K562 (cell line): Measurements from ENCODE around the gene HSPB6. TPM values are rescaled to one million over a fixed set of nuclear protein-coding genes. Genes with fewer than 3 reads are reported as not detected.

Source experiments
- ARHGAP35 ChIP-seq: fragments of 450-650 bp; IDR thresholded peaks from 2 replicates; pipeline ENCODE4 v1.6.1; 2018; ENCODE audit not compliant: partially characterized antibody
- CAMTA2 ChIP-seq: fragments of 250-450 bp; sonication (Bioruptor Pico); conservative IDR thresholded peaks from 2 replicates; pipeline ENCODE4 v1.5.1; 2022
- CHD4 ChIP-seq: fragments of 200-600 bp; sonication (generic); IDR thresholded peaks from 3 replicates; pipeline ENCODE4 v1.6.1; 2012; ENCODE audit warnings: low read depth, mild to moderate bottlenecking, mixed read lengths, low read length, inconsistent platforms; ENCODE audit not compliant: insufficient read depth, insufficient replicate concordance, poor library complexity, severe bottlenecking
- CREB3 ChIP-seq: fragments of 450-650 bp; conservative IDR thresholded peaks from 2 replicates; pipeline ENCODE4 v1.6.1; 2016; ENCODE audit warnings: missing genetic modification characterization, low read depth, mild to moderate bottlenecking, missing compliant biosample characterization, moderate library complexity
- CREB5 ChIP-seq: fragments of 250-450 bp; sonication (Bioruptor Pico); IDR thresholded peaks from 2 replicates; pipeline ENCODE4 v1.5.0; 2020; ENCODE audit warnings: mild to moderate bottlenecking
- FOXM1 ChIP-seq, 2 experiments: fragments of 450-650 bp in 1 of 2; sonication (generic) in 1 of 2; formaldehyde crosslinking in 1 of 2; IDR thresholded peaks; 2 replicates each; pipeline versions ENCODE4 v1.6.1 to v1.9.0; 2017 to 2022; ENCODE audit warnings: low read depth in 2 of 2, mild to moderate bottlenecking in 2 of 2, missing genetic modification reagents in 1 of 2, moderate library complexity in 1 of 2
- GABPA ChIP-seq: fragments of 200-800 bp; sonication (Bioruptor generic); conservative IDR thresholded peaks from 2 replicates; pipeline ENCODE4 v1.6.1; 2016; ENCODE audit warnings: low read depth, missing genetic modification characterization, missing compliant biosample characterization
- HDAC2 ChIP-seq: fragments of 450-650 bp; IDR thresholded peaks from 2 replicates; pipeline ENCODE4 v1.6.1; 2016; ENCODE audit warnings: mild to moderate bottlenecking
- MAX ChIP-seq: sonication (generic); formaldehyde crosslinking; IDR thresholded peaks from 2 replicates; pipeline ENCODE4 v1.9.0; 2022; ENCODE audit warnings: mild to moderate bottlenecking, missing genetic modification reagents
- NRF1 ChIP-seq, 2 experiments: fragments of 450-650 bp; IDR thresholded peaks in 1 of 2; conservative IDR thresholded peaks in 1 of 2; 2 replicates each; pipeline ENCODE4 v1.6.1; 2014; ENCODE audit warnings: mild to moderate bottlenecking in 2 of 2
- RAD21 ChIP-seq, 2 experiments: fragments of 250-450 bp in 1 of 2; fragments of 450-650 bp in 1 of 2; sonication (Bioruptor Pico) in 1 of 2; formaldehyde crosslinking in 1 of 2; IDR thresholded peaks in 1 of 2; conservative IDR thresholded peaks in 1 of 2; 2 replicates each; pipeline versions ENCODE4 v1.4.0 to v1.8.0; 2020 to 2022; ENCODE audit warnings: mild to moderate bottlenecking in 2 of 2, moderate library complexity in 1 of 2
- RBBP5 ChIP-seq: fragments of 200-600 bp; sonication (generic); IDR thresholded peaks from 2 replicates; pipeline ENCODE4 v1.6.1; 2012; ENCODE audit warnings: borderline replicate concordance, mild to moderate bottlenecking, low read length, control low read depth, inconsistent platforms; ENCODE audit not compliant: insufficient read depth, poor library complexity, severe bottlenecking
- SMARCE1 ChIP-seq: fragments of 450-650 bp; IDR thresholded peaks from 2 replicates; pipeline ENCODE4 v1.7.1; 2016; ENCODE audit warnings: mild to moderate bottlenecking
- SRSF9 ChIP-seq: fragments of 200-400 bp; formaldehyde crosslinking; IDR thresholded peaks from 2 replicates; pipeline ENCODE4 v1.6.1; 2017; ENCODE audit warnings: low read depth, low read length, borderline replicate concordance
- TEAD1 ChIP-seq, 2 experiments: fragments of 450-650 bp in 1 of 2; sonication (generic) in 1 of 2; formaldehyde crosslinking; IDR thresholded peaks; 2 replicates each; pipeline versions ENCODE4 v1.4.0 to v1.8.0; 2020 to 2022; ENCODE audit warnings: mild to moderate bottlenecking in 2 of 2, missing genetic modification reagents in 1 of 2
- VEZF1 ChIP-seq: fragments of 200-800 bp; sonication (Bioruptor generic); IDR thresholded peaks from 2 replicates; pipeline ENCODE4 v1.6.1; 2017; ENCODE audit warnings: missing genetic modification characterization, missing compliant biosample characterization
- ZBTB12 ChIP-seq: fragments of 250-450 bp; sonication (Bioruptor Pico); IDR thresholded peaks from 2 replicates; pipeline ENCODE4 v1.4.0; 2020
- ZBTB2 ChIP-seq: fragments of 450-650 bp; IDR thresholded peaks from 2 replicates; pipeline ENCODE4 v1.6.1; 2016; ENCODE audit warnings: antibody characterized with exemption
- ZNF140 ChIP-seq: fragments of 250-450 bp; sonication (Bioruptor Pico); IDR thresholded peaks from 2 replicates; pipeline ENCODE4 v1.8.0; 2021; ENCODE audit warnings: moderate library complexity, mild to moderate bottlenecking, inconsistent platforms
- ZNF224 ChIP-seq: sonication (generic); formaldehyde crosslinking; IDR thresholded peaks from 2 replicates; pipeline ENCODE4 v1.8.0; 2022; ENCODE audit warnings: mild to moderate bottlenecking, missing genetic modification reagents
- polyA plus RNA-seq, 8 experiments: library from polyadenylated mRNA; depleted of rRNA in 4 of 8; stranded (reverse) in 5 of 8; unstranded in 3 of 8; fragments of >200 nt; fragmentation: Nextera tagmentation in 2 of 8; fragmentation: Illumina TruSeq in 1 of 8; extraction: Ambion mirVana in 2 of 8; extraction: Trizol in 1 of 8; gene quantifications; 2 replicates each; pipeline versions ENCODE4 v1.2.1 to v1.2.3, GENCODE V29; 2011 to 2014; ENCODE audit warnings: inconsistent platforms in 1 of 8, missing spikeins in 1 of 8
- total RNA-seq, 7 experiments: library from RNA; depleted of rRNA in 6 of 7; stranded (reverse); fragments of >200 nt in 6 of 7; fragmentation: Illumina TruSeq in 2 of 7; extraction: Trizol in 2 of 7; gene quantifications; 2 replicates each; pipeline versions ENCODE4 v1.2.1 to v1.2.3, GENCODE V29; 2011 to 2021; ENCODE audit warnings: low replicate concordance in 1 of 7

Gene HSPB6
- total and polyA plus RNA-seq, 9 of the 15 experiments (the other 6 are each of a cell fraction or from before 2014, with no cell fraction given) = 0.55 TPM; not detected in 8

GRCh38 chr19:35717665-35718344, 39.0 kb downstream of the HSPB6 start, which contains the start of gene KMT2B (continued):
- TF ChIP-seq CHD4 = no peak
- no peak for TF ChIP-seq ARHGAP35
- TF ChIP-seq CAMTA2 (CRISPR knock-in tag) = no peak
- TF ChIP-seq RAD21 (CRISPR knock-in tag; conservative IDR thresholded peaks at IDR 0.05 in 1 of 2, IDR thresholded peaks at IDR 0.05 in 1 of 2) = no peak
- no peak for TF ChIP-seq CREB5 (CRISPR knock-in tag)
- TF ChIP-seq VEZF1 (CRISPR knock-in tag) = peak; percentile 99
- TF ChIP-seq TEAD1 (CRISPR knock-in tag; IDR thresholded peaks at IDR 0.05) = no peak
- no peak for TF ChIP-seq CREB3 (tag)
- no peak for TF ChIP-seq SRSF9
- no peak for TF ChIP-seq FOXM1 (IDR thresholded peaks at IDR 0.05; ENCODE audit: low read depth)
- no peak for TF ChIP-seq FOXM1 (CRISPR knock-in tag; IDR thresholded peaks at IDR 0.05; ENCODE audit: low read depth)
- no peak for TF ChIP-seq ZNF140 (CRISPR knock-in tag)
- TF ChIP-seq MAX (CRISPR knock-in tag) = no peak
- TF ChIP-seq ZBTB12 = peak; percentile 69
- peak; percentile 64 to 66; a peak in 2 of 4 replicates for TF ChIP-seq NRF1 (conservative IDR thresholded peaks at IDR 0.05 in 1 of 2, IDR thresholded peaks at IDR 0.05 in 1 of 2)
- peak; percentile 82 for TF ChIP-seq GABPA (tag)
- TF ChIP-seq ZNF224 (CRISPR knock-in tag) = no peak
- TF ChIP-seq RBBP5 = peak; percentile 42
- TF ChIP-seq SMARCE1 = no peak
- no peak for TF ChIP-seq ZBTB2
- TF ChIP-seq HDAC2 = no peak
